Measurements from ENCODE around the gene LYPD6B.

Gene LYPD6B

GRCh38 chr2:149080971-149081370 lies 42.5 kb downstream of the LYPD6B start:
- no peak for TF ChIP-seq CEBPB (IDR thresholded peaks at IDR 0.05)

GRCh38 chr2:149082079-149082478 lies 43.6 kb downstream of the LYPD6B start:
- no peak for TF ChIP-seq TAF1 (IDR thresholded peaks at IDR 0.05; ENCODE audit: low read depth)
- TF ChIP-seq FOXM1 (IDR thresholded peaks at IDR 0.05; ENCODE audit: borderline replicate concordance, low read depth) = no peak
- no peak for TF ChIP-seq NFIC (IDR thresholded peaks at IDR 0.05)
- TF ChIP-seq MAX (IDR thresholded peaks at IDR 0.05) = no peak
- TF ChIP-seq RAD21 (IDR thresholded peaks at IDR 0.05; ENCODE audit: low read depth) = no peak
- TF ChIP-seq ZBTB7A (IDR thresholded peaks at IDR 0.05; ENCODE audit: low read depth) = no peak
- no peak for TF ChIP-seq USF1 (IDR thresholded peaks at IDR 0.05)
- no peak for TF ChIP-seq EP300 (IDR thresholded peaks at IDR 0.05; ENCODE audit: borderline replicate concordance)
- no peak for TF ChIP-seq EGR1 (IDR thresholded peaks at IDR 0.05)
- no peak for TF ChIP-seq YY1 (IDR thresholded peaks at IDR 0.05; ENCODE audit: low read depth)
- no peak for TF ChIP-seq TCF12 (IDR thresholded peaks at IDR 0.05; ENCODE audit: low read depth)

DNA sequence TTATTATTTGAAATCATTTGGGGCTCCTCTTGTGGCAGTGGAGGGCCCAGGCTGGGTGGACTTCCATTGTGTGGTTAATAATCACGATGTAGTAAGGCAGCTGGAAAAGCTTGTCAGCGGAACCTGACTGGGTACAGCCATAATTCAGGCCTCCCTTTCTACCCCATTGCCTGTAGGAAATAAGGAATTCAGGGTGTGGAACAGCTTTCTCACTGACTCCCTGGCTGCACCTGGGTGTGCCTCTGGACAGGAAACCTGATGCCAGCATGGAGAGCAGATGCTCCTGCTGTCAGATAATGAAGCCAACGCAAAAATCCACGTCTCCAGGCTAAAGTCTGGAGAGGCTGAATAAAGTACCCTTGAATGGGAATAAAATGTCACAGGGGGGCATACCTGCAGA lies 44.2 kb downstream of the LYPD6B start:
- TF ChIP-seq TCF12 (IDR thresholded peaks at IDR 0.05; ENCODE audit: low read depth) = no peak
- no peak for TF ChIP-seq EP300 (IDR thresholded peaks at IDR 0.05; ENCODE audit: borderline replicate concordance)
- no peak for TF ChIP-seq MAX (IDR thresholded peaks at IDR 0.05)
- TF ChIP-seq TEAD4 (IDR thresholded peaks at IDR 0.05) = no peak
- TF ChIP-seq ZBTB7A (IDR thresholded peaks at IDR 0.05; ENCODE audit: low read depth) = no peak
- TF ChIP-seq USF1 (IDR thresholded peaks at IDR 0.05) = no peak
- no peak for TF ChIP-seq RAD21 (IDR thresholded peaks at IDR 0.05; ENCODE audit: low read depth)
- no peak for TF ChIP-seq YY1 (IDR thresholded peaks at IDR 0.05; ENCODE audit: low read depth)
- TF ChIP-seq FOXM1 (IDR thresholded peaks at IDR 0.05; ENCODE audit: borderline replicate concordance, low read depth) = no peak
- TF ChIP-seq NFIC (IDR thresholded peaks at IDR 0.05) = no peak
- no peak for TF ChIP-seq CREB1 (IDR thresholded peaks at IDR 0.05; ENCODE audit: low read depth)
- no peak for TF ChIP-seq CEBPB (IDR thresholded peaks at IDR 0.05)
- no peak for TF ChIP-seq EGR1 (IDR thresholded peaks at IDR 0.05)
- TF ChIP-seq TAF1 (IDR thresholded peaks at IDR 0.05; ENCODE audit: low read depth) = no peak
- TF ChIP-seq REST (IDR thresholded peaks at IDR 0.05; ENCODE audit: low read depth) = no peak

DNA sequence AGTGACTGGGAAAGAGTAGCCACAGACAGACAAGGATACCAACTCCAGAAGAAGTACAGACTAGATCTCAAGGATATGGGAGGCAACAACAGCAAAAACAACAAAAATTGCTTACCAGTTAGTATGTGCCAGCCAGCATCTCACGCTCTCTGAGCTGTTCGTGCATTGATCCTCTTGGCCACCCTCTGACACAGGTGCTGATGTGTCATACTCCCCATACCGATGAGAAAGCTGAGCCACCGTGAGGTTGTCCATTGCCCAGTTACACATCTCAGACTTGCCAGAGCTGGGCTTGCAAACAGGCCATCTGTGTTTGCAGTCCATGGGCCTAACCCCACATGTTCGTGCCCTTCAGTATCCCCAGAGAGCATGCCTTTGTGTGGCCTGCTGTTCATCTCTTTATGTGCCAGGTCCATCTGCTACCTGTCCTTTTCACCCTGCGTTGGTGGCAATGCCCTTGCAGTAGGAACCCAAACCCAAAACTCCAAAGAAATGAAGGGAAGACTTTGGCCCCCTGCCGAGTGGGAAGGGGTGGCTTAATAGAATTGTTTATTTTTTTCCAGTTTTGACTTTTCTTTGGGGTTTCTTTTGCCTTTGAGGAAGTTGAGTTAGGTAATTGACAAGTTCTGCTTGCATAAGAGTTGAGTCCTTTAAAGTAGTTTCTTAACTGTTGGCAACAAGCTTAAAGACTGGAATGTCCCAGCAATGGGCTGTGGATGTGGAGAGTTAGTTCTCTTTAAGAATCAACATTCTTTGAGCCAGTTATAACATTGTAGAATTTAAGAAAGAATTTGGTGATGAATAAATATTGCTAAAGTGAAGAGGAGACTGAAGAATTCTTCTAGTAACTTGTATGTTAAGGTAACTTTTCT lies 46.7 kb downstream of the LYPD6B start:
- TF ChIP-seq YY1 (IDR thresholded peaks at IDR 0.05; ENCODE audit: low read depth) (no peak), CREB1 (IDR thresholded peaks at IDR 0.05; ENCODE audit: low read depth) (no peak), TEAD4 (IDR thresholded peaks at IDR 0.05) (no peak), NFIC (IDR thresholded peaks at IDR 0.05) (no peak), EP300 (IDR thresholded peaks at IDR 0.05; ENCODE audit: borderline replicate concordance) (no peak), CEBPB (IDR thresholded peaks at IDR 0.05) (no peak), RAD21 (IDR thresholded peaks at IDR 0.05; ENCODE audit: low read depth) (no peak), REST (IDR thresholded peaks at IDR 0.05; ENCODE audit: low read depth) (no peak), USF1 (IDR thresholded peaks at IDR 0.05) (no peak), MAX (IDR thresholded peaks at IDR 0.05) (no peak), FOXM1 (IDR thresholded peaks at IDR 0.05; ENCODE audit: borderline replicate concordance, low read depth) (no peak), TCF12 (IDR thresholded peaks at IDR 0.05; ENCODE audit: low read depth) (no peak), ZBTB7A (IDR thresholded peaks at IDR 0.05; ENCODE audit: low read depth) (no peak)

GRCh38 chr2:149087751-149088150 lies 49.3 kb downstream of the LYPD6B start:
- TF ChIP-seq RAD21 (IDR thresholded peaks at IDR 0.05; ENCODE audit: low read depth) (peak; percentile 40), TAF1 (IDR thresholded peaks at IDR 0.05; ENCODE audit: low read depth) (no peak)

Data from Ishikawa (cell line).